ENCODE data around the gene ANXA6.

Gene ANXA6

GRCh38 chr5:151098768-151099121 is 58.8 kb downstream of the ANXA6 start:
- no peak for DNase-seq (ENCODE audit: low read depth)

- no peak for DNase-seq (ENCODE audit: low read depth)
Observed at GRCh38 chr5:151097820-151098767, 59.5 kb downstream of the ANXA6 start.

DNA sequence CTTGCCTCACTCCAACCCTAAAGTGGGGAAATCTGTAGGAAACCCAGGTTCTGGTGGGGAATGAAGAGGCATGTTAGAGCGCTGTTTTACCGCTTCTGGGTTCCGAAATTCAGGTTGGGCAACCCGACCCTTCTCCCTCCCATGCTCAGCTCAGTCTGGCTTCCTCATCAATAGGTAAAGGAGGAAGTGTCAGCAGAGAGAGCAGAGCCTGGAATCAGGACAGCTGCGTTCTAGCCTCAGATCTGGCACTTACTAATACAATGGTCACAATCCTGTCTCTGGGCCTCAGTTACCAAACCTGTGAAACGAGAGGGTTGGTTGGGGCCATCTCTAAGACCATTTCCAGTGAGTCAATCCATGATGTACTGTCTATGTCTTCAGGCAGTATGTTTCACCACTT is 60.5 kb downstream of the ANXA6 start:
- DNase-seq (ENCODE audit: low read depth), result no peak

DNA sequence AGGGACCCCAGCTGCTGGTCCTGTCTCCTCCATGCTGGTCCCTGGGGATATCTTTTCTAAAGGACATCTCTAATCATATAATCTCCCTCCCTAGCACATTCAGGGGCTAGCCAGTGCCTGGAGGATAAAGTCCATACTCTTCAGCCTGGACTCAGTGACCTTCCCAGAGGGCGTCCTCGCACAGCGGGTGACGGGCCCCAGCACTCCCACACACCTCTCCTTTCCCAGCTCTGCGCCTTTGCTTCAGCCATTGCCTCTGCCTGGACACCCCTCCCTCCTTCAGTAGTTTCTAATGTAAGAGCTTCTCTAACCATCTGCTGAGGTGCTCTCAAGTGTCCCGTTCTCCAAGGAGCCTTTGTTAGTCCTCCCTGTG is 61.6 kb downstream of the ANXA6 start:
- no peak for DNase-seq (ENCODE audit: low read depth)

DNA sequence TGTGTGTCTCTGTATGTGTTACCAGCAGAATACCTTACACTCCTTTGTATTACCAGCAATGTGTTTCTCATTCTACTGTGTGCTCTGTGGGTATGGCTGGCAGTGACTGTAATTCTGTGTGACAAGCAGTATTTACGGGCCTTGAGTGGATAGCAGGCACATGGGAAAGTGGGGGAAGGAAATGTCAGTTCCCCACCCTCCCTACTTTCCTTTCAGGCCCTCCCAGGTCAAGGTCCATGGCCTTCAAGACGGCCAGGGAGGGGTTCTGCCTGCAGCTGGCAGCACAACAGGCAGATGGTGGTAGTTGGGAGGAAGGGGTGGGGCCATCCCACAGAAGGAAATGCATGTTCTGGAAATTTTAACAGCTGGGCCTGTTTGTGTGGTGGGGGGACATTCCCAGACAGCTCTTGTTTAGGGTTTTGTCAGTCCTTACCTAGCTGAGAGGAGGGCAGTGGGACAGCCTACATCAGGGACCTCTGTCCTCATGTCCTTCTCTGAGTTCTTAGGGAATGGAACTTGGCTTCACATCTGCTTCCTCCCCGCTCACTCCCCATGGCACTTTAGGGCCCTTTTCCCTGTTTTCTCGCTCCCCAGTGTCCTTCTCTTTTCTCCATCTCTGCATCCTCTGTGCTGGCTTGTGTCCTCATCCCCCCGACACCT is 62.1 kb downstream of the ANXA6 start:
- no peak for DNase-seq (ENCODE audit: low read depth)

- DNase-seq (ENCODE audit: low read depth), result no peak
Observed at GRCh38 chr5:151094852-151095245, 62.7 kb downstream of the ANXA6 start.

- DNase-seq (ENCODE audit: low read depth), result no peak
Observed at GRCh38 chr5:151094030-151094851, 63.3 kb downstream of the ANXA6 start.

DNA sequence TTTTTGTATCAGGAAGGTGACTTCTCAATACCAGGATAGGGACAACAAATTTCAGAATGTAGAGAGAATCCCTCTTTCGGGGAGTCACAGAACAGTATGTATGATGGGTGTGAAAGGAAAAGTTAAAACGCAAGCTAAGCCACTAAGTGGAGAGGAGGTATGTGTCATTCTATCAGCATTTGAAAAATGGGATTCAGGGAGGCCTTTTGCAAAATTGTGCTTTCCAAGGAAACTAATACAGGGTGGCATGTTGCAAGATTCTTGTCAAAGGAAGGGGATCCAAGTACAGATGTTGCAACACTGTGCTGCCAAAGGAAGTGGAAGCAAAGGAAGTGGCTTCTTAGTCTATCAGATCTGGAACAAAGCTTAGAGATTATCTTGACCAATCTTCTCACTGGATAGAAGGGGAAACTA is 64.1 kb downstream of the ANXA6 start:
- DNase-seq (ENCODE audit: low read depth), result peak; percentile 94

DNA sequence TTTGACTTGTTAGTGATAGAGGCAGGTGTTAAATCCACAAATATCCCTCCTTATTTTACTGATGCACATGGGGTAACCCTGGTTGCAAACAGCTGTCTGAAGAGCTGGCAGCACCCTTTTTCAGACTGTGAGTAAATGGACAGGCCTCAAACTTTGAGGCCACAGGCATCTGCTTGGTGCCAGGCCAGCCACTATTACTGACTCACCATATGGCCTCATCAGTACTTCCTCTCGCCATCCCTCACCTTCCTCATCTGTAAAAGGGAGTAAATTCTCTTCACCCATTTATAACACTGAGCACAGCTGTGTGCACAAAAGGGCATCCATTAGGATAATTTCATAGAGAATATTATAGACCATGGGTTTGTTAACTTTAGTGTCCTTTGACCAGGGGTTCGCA is 64.8 kb downstream of the ANXA6 start:
- DNase-seq (ENCODE audit: low read depth), result peak; percentile 68

GRCh38 chr5:151089726-151090125 is 67.9 kb downstream of the ANXA6 start:
- DNase-seq (ENCODE audit: low read depth), result no peak

- no peak for DNase-seq (ENCODE audit: low read depth)
Observed at GRCh38 chr5:151088986-151089385, 68.6 kb downstream of the ANXA6 start.

DNA sequence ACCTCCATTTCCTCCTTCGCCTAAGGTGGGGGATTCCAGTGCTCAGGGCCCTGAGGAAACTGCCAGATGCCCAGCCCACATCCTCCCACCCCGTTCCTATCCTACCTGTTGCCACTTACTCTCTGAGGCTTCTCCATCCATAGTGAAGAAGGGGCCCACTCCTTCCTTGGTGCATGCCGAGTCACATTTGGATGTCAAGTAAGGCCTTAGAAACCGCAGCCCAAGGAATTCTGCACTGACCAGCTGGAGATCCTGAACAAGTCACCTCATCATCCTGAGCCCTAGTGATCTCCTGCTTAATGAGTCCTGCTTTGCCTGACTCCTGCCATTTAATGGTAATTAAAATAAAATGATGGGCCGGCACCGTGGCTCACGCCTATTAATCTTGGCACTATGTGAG is 70.1 kb downstream of the ANXA6 start:
- no peak for DNase-seq (ENCODE audit: low read depth)

- DNase-seq (ENCODE audit: low read depth), result no peak
Observed at GRCh38 chr5:151086905-151087360, 70.6 kb downstream of the ANXA6 start.

DNA sequence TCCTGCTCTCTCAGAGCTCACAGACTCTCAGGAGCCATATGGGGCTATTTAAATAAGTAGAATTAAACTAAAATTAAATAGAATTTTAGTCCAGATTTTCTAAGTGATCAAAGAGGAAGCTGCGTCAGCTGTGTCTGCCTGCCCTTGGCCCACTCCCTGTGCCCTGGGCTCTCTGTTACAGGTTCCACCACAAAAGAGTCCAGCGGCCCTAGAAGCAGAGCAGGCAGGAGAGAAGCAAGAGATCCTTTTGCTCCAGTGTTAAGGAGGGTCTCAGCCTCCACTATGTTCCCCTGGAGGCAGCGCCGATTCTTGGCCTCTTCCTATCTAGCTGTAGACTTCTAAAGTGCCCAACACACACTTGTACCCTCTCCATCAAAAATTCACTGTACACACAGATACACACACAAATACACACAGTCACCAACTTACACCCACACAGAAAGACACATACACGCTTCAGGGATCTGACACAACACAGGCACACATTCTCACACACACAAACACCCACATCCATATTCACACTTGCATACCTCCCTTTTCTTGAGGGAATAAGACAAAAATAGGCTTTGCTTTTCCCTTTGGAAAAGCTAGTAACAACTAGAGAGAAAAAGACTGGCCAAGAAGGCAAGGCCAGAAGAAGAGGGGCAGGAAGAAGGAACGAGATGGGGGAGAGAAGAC is 71.2 kb downstream of the ANXA6 start:
- no peak for DNase-seq (ENCODE audit: low read depth)

DNA sequence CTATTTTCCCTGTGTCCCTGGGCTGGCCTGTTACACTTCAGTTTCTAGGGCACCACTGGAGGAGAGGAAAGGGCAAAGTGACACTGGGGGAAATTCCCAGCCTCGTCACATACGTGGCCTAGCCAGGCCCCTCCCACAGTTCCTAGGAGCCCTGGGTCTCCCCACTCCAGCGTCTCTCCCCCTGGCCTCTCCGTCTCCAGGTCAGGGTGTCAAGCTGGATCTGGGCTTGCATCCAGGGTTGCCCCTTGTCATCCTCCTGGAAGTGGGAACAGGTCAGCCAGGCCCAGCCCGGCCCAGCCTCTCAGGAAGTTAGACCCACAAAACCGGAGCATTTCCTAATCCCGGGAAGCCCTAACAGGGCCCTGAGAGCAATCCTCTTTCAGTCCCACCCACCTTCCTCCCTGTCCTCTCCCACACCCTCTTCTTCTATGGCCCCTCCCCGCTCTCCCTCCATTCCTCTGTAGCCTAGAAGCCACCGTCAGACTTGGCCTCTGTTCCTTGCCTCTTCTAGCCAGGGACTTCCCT is 72.0 kb downstream of the ANXA6 start:
- no peak for DNase-seq (ENCODE audit: low read depth)

- DNase-seq (ENCODE audit: low read depth), result no peak
Observed at GRCh38 chr5:151084363-151084762, 73.2 kb downstream of the ANXA6 start.

GRCh38 chr5:151083081-151083676 is 74.4 kb downstream of the ANXA6 start:
- no peak for DNase-seq (ENCODE audit: low read depth)

- no peak for DNase-seq (ENCODE audit: low read depth)
Observed at GRCh38 chr5:151082282-151082902, 75.2 kb downstream of the ANXA6 start.

- DNase-seq (ENCODE audit: low read depth), result no peak
Observed at GRCh38 chr5:151081431-151082281, 75.9 kb downstream of the ANXA6 start.

Data from stromal cell of bone marrow (primary cell).